Erythroblast (primary cell): ENCODE measurements around the gene IAH1.

Source experiments
- GATA1 ChIP-seq: IDR thresholded peaks from 2 replicates; pipeline ENCODE4 v1.6.1; 2011; ENCODE audit warnings: low read depth, mild to moderate bottlenecking, control low read depth, low read length, moderate library complexity
- POLR2A ChIP-seq: IDR thresholded peaks from 2 replicates; pipeline ENCODE4 v1.6.1; 2011; ENCODE audit warnings: mild to moderate bottlenecking, low read length

- TF ChIP-seq POLR2A (no peak), GATA1 (no peak)
These were observed 18.6 kb downstream of the IAH1 start for GRCh38 chr2:9492927-9493326.
